Esophagus muscularis mucosa (tissue), 4 donors: ENCODE data around the gene GPC5. TPM values are rescaled to one million over a fixed set of nuclear protein-coding genes. Genes with fewer than 3 reads are reported as not detected.

Experiments
- DNase-seq: peaks from one replicate; pipeline ENCODE4 v3.0.0-alpha.2; 2017; ENCODE audit errors: extremely low spot score
- H3K27ac ChIP-seq, 4 donors: fragments of 200-600 bp; sonication (generic); replicated peaks in 1 of 4; 1 replicate in 3 of 4; 2 replicates in 1 of 4; pipeline ENCODE4 v1.5.1; 2016 to 2019; ENCODE audit warnings: mild to moderate bottlenecking in 1 of 4
- H3K27me3 ChIP-seq, 4 donors: fragments of 200-600 bp; sonication (generic); one replicate each; pipeline versions ENCODE4 v1.5.1 to v1.6.0; 2016 to 2019
- H3K36me3 ChIP-seq, 4 donors: fragments of 200-600 bp; sonication (generic); one replicate each; pipeline ENCODE4 v1.5.1; 2016 to 2019
- H3K4me1 ChIP-seq, 4 donors: fragments of 200-600 bp; sonication (generic); one replicate each; pipeline ENCODE4 v1.5.1; 2016 to 2019
- H3K4me3 ChIP-seq, 4 donors: fragments of 200-600 bp; sonication (generic); 1 replicate in 2 of 4; 2 replicates in 2 of 4; pipeline ENCODE4 v1.5.1; 2016 to 2019; ENCODE audit warnings: mild to moderate bottlenecking in 4 of 4, moderate library complexity in 1 of 4
- H3K9me3 ChIP-seq, 4 donors: fragments of 200-600 bp; sonication (generic); 1 replicate in 3 of 4; 2 replicates in 1 of 4; pipeline ENCODE4 v1.5.1; 2016 to 2019
- CTCF ChIP-seq, 3 experiments: fragments of 200-600 bp in 2 of 3; fragments of 450-650 bp in 1 of 3; sonication (generic) in 2 of 3; IDR thresholded peaks; one replicate each; pipeline ENCODE4 v1.5.1; 2017 to 2019; ENCODE audit warnings: antibody characterized with exemption in 3 of 3, mild to moderate bottlenecking in 2 of 3, moderate library complexity in 1 of 3
- EP300 ChIP-seq: sonication (generic); formaldehyde crosslinking; IDR thresholded peaks from one replicate; pipeline ENCODE4 v1.6.1; 2017; ENCODE audit warnings: antibody characterized with exemption
- POLR2A ChIP-seq: fragments of 450-650 bp; IDR thresholded peaks from one replicate; pipeline ENCODE4 v1.6.1; 2017; ENCODE audit warnings: antibody characterized with exemption, moderate library complexity, mild to moderate bottlenecking, low read depth
- POLR2AphosphoS5 ChIP-seq, 2 donors: sonication (generic); formaldehyde crosslinking; IDR thresholded peaks; one replicate each; pipeline ENCODE4 v1.6.1; 2017; ENCODE audit warnings: antibody characterized with exemption in 2 of 2
- WGBS: methylation state at CpG from one replicate; pipeline ENCODE4 v1.1.5; 2018; 5-methylcytosine and 5-hydroxymethylcytosine counted together
- intact Hi-C: fragments of 100-400 bp; cut with DNase I; formaldehyde crosslinking; loops from one replicate; pipeline ENCODE4 v1.15.1; 2023
- total RNA-seq, 4 donors: library from RNA; depleted of rRNA; stranded (reverse); fragments of >200 nt; gene quantifications; one replicate each; pipeline versions ENCODE4 v1.1.0 to v1.2.1, GENCODE V29; 2016

GPC5 gene
- total RNA-seq, 4 donors from 2014 or later, result 0.13 to 0.42 (median 0.33) TPM; not detected in 1

- H3K9me3 ChIP-seq, result no peaks in the 10 kb centered on the region
- no peaks in the 10 kb centered on the region for H3K27me3 ChIP-seq
- no peak for DNase-seq
- no peaks in the 10 kb centered on the region for H3K36me3 ChIP-seq
- intact Hi-C loops, result no loop called here
- no peaks in the 10 kb centered on the region for H3K4me1 ChIP-seq
- WGBS, result 90% methylated on average over 3 of the region's 3 CpGs
- no peak overlapping the region for H3K4me3 ChIP-seq
- no peak overlapping the region for H3K27ac ChIP-seq
- TF ChIP-seq CTCF (IDR thresholded peaks at IDR 0.05) (no peak), EP300 (no peak), POLR2AphosphoS5 (IDR thresholded peaks at IDR 0.05) (no peak), POLR2A (no peak)
Measured at GRCh38 chr13:91709180-91709579, 310.8 kb downstream of the GPC5 start.

- Histone ChIP-seq H3K36me3 (no peaks in the 10 kb centered on the region), H3K4me3 (no peak overlapping the region), H3K4me1 (no peaks in the 10 kb centered on the region), H3K27me3 (no peaks in the 10 kb centered on the region), H3K9me3 (no peaks in the 10 kb centered on the region), H3K27ac (no peak overlapping the region)
- whole genome bisulfite sequencing, result 89% methylated on average over 3 of the region's 3 CpGs
- DNase-seq, result no peak
- intact Hi-C loops, result no loop called here
- TF ChIP-seq POLR2AphosphoS5 (IDR thresholded peaks at IDR 0.05) (no peak), POLR2A (no peak), EP300 (no peak), CTCF (IDR thresholded peaks at IDR 0.05) (no peak)
Measured at GRCh38 chr13:91710733-91711132, 312.3 kb downstream of the GPC5 start.

GRCh38 chr13:91714855-91715254, 316.4 kb downstream of the GPC5 start:
- no peak for TF ChIP-seq POLR2AphosphoS5 (IDR thresholded peaks at IDR 0.05)
- H3K27me3 ChIP-seq, result no peaks in the 10 kb centered on the region
- H3K36me3 ChIP-seq, result no peaks in the 10 kb centered on the region
- no peaks in the 10 kb centered on the region for H3K4me1 ChIP-seq
- H3K9me3 ChIP-seq, result no peaks in the 10 kb centered on the region
- no peak overlapping the region for H3K27ac ChIP-seq
- intact Hi-C loops, result no loop called here
- DNase-seq, result no peak
- 44% methylated on average over 3 of the region's 3 CpGs for WGBS
- no peak overlapping the region for H3K4me3 ChIP-seq

- no peak for DNase-seq
- H3K4me3 ChIP-seq, result no peak overlapping the region
- no peak overlapping the region for H3K27ac ChIP-seq
- no peaks in the 10 kb centered on the region for H3K4me1 ChIP-seq
- no peaks in the 10 kb centered on the region for H3K9me3 ChIP-seq
- no peak for TF ChIP-seq EP300
- no peak for TF ChIP-seq CTCF (IDR thresholded peaks at IDR 0.05)
- no peak for TF ChIP-seq POLR2AphosphoS5 (IDR thresholded peaks at IDR 0.05)
- TF ChIP-seq POLR2A, result no peak
- intact Hi-C loops, result no loop called here
- 75% methylated on average over 7 of the region's 7 CpGs for WGBS
- H3K27me3 ChIP-seq, result no peaks in the 10 kb centered on the region
- H3K36me3 ChIP-seq, result no peaks in the 10 kb centered on the region
Measured at GRCh38 chr13:91716436-91717065, 318.1 kb downstream of the GPC5 start.

GRCh38 chr13:91719033-91719432, 320.6 kb downstream of the GPC5 start:
- WGBS, result 29% methylated on average over 3 of the region's 3 CpGs
- no peak overlapping the region for H3K4me3 ChIP-seq
- no peaks in the 10 kb centered on the region for H3K9me3 ChIP-seq
- no peak for TF ChIP-seq EP300
- TF ChIP-seq POLR2A, result no peak
- no peak for TF ChIP-seq CTCF (IDR thresholded peaks at IDR 0.05)
- no peak for TF ChIP-seq POLR2AphosphoS5 (IDR thresholded peaks at IDR 0.05)
- no peaks in the 10 kb centered on the region for H3K36me3 ChIP-seq
- H3K27ac ChIP-seq, result no peak overlapping the region
- no peaks in the 10 kb centered on the region for H3K27me3 ChIP-seq
- intact Hi-C loops, result no loop called here
- H3K4me1 ChIP-seq, result no peaks in the 10 kb centered on the region
- DNase-seq, result no peak
